HG03095 (cell line): ENCODE data around the gene CD248.
A peak's percentile ranks its signal among the peaks of the same experiment; 100 is the strongest.
"Not testable (repeated sequence)": the region's sequence is repeated elsewhere in the genome, so short reads cannot be mapped to it uniquely, and the experiment has no call there.

ENCODE experiments used
- ATAC-seq: cut with Tn5 transposase; IDR thresholded peaks from one replicate; pipeline ENCODE4 v1.9.1; 2021; ENCODE audit warnings: moderate library complexity; ENCODE audit not compliant: unreplicated experiment

The CD248 gene

GRCh38 chr11:66316849-66317251 lies at the start of gene CD248:
CD248 (minus strand) TSS chr11:66317044; CDS start chr11:66317027, 17 bp downstream.
- ATAC-seq, result no peak

GRCh38 chr11:66365711-66366619 lies 49.1 kb upstream of the CD248 start:
- no peak for ATAC-seq

- no peak for ATAC-seq
Observed at GRCh38 chr11:66365166-66365565, 48.3 kb upstream of the CD248 start.

DNA sequence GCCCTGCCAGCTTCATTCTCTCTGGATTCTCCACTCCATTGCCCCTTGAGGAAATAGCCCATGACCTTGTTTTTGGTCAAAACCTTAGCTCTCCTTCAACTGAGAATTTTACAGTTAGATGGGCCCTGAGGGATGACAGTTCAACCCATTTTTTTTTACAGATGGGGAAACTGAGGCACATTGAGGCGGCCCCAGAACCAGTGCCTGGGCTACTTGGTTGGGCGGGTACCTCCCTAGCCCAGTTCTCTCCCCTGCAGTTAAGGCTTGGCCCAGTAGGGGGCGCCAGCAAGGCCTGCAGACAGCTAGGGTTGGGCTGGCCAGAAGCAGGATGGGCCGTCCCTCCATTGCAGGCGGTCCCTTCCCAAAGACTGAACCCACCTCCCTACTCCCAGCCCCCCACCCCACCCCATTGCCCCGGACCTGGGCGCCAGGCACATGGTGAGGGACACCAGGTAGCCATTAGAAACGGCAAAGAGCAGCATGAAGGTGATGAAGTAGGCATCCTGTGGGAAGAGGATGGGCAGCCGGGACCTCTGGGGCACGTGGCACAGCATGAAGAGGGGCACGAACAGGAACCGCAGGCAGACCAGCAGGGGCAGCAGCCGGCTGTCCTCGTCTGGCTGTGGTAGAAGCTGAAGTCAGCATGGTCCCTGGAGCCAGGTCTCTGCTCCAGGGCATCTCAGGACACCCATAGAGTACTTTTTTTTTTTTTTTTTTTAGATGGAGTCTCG lies 47.1 kb upstream of the CD248 start:
- no peak for ATAC-seq

- no peak for ATAC-seq
Observed at GRCh38 chr11:66363187-66363601, 46.4 kb upstream of the CD248 start.

- no peak for ATAC-seq
Observed at GRCh38 chr11:66362481-66363147, 45.8 kb upstream of the CD248 start.

DNA sequence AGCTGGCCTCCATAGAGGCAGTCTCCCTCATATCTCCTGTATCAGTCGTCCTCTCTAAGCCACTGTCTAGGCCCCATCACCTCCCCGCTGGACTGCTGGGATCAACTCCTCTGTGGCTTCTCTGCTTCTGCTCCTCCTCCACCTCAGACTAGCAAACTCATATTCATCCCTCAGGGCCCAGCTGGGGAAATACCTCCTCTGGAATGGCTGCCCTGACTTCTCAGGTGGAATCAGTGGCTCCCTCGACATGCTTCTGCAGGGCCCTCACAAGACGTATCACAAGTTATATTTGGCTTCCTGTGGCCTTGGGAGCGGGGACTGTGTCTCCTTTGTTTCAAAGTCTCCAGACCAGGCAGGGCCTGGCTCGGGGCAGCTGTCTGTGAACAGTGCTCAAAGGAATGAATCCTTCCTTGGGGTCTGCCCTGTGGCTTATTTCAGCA lies 44.7 kb upstream of the CD248 start:
- no peak for ATAC-seq

DNA sequence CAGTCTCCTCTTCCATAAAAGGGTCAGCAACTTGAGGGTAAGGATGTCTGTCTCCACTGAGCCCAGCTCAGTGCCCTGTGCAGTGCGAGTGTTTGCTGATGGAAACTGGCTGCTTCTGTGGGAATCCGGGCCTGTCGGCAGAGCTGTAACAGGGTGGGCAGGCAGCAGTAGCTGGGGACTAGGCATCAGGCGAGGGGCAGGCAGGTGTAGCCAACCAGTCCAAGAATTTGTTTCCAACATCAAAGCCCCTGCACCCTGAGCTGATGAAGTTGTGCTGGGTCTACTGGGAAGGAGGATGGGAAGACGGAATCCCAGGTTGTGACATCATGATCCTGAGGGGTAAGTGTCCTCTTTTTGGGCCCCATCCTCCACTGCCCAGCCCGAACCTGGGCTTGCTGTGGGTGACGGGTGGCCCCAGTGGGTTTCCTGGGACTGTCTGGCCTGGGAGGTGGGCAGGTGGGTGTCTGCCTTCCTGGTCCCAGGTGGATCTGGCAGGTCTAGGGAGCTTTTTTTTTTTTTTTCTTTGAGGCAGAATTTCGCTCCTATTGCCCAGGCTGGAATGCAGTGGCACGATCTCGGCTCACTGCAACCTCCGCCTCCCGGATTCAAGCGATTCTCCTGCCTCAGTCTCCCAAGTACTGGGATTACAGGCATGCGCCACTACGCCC lies 43.7 kb upstream of the CD248 start:
- no peak for ATAC-seq

- ATAC-seq, result no peak
Observed at GRCh38 chr11:66359662-66360087, 42.8 kb upstream of the CD248 start.

GRCh38 chr11:66350560-66351235 lies 33.9 kb upstream of the CD248 start:
- ATAC-seq, result not testable (repeated sequence)

- ATAC-seq, result no peak
Observed at GRCh38 chr11:66349084-66349386, 32.2 kb upstream of the CD248 start.

GRCh38 chr11:66347425-66348276 lies 30.8 kb upstream of the CD248 start, which contains the start of gene B4GAT1:
B4GAT1 (minus strand) TSS chr11:66347629; CDS start chr11:66347545, 84 bp downstream.
- no peak for ATAC-seq

DNA sequence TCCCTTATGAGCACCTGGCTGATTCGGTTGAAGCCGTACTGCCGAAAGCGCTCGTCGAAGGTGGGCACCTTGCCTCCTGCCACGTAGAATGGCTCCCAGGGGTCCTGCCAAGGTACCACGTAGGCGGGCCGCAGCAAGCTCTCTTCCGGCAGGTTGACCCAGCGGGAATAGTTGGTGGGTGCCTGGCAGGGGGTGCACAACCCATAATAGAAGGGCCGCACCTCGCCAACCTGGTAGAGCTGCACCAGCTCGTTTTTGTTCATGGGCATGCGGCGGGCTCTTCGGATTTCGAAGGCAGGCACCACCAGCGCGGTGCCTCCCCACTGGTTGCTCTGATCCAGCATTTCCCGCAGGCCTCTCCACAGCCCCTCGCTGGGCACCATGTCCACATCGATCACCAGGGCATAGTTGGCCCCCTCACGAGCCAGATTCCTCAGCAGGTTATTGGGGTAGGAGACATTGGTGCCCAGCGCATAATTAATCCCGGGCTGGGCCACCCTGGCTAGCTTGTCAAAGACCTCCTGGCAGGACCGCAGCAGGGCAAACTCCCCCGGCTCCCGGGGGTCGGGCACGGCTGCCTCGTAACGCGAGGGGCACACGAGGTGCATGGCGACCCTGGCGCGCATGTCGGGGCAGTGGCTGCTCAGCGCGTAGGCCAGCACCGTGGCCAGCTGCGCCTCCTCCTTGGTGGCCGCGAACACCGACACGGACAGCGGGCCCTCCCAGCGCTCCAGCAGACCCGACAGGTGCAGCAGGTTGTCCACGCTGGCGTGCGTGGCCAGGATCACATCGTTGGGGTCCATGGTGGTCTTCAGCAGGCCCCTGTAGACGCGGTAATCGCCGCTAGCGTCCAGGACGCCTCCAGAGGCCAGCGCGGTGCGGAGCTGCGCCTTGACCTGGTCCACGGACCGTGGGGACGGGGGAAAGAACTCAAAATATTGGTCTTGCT lies 29.9 kb upstream of the CD248 start:
- ATAC-seq, result no peak

GRCh38 chr11:66345316-66345649 lies 28.4 kb upstream of the CD248 start:
- ATAC-seq, result peak; percentile 1

- peak; percentile 57 for ATAC-seq
Observed at GRCh38 chr11:66344550-66345315, 27.9 kb upstream of the CD248 start, which contains the start of gene BRMS1. BRMS1 (minus strand) TSS chr11:66345104; CDS start chr11:66342234, 2,870 bp downstream.

GRCh38 chr11:66343176-66343575 lies 26.3 kb upstream of the CD248 start:
- no peak for ATAC-seq

DNA sequence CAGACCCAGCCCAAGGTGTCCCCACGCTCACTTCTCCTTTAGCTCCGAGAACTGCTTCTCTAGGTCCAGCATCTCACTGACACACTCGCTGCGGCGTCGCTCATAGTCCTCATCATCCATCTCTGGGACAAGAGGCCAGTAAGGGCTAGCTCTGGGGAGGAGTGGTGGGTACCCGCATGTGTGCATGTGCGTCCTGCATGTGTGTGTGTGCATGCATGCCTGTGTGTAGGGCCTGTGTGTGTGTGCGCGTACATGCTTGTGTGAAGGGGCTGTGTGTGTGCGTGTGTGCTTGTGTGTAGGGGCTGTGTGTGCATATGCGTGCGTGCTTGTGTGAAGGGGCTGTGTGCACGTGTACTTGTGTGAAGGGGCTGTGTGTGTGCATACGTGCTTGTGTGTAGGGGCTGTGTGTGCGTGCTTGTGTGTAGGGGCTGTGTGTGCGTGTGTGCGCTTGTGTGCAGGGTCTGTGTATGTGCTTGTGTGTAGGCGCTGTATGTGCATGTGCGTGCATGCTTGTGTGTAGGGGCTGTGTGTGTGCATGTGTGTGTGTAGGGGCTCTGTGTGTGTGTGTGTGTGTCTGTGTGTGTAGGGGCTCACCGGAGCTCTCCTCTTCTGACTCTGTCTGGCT lies 24.8 kb upstream of the CD248 start:
- ATAC-seq, result no peak
